Measurements from ENCODE around the gene BAIAP2L1. TPM values are rescaled to one million over a fixed set of nuclear protein-coding genes. Genes with fewer than 3 reads are reported as not detected.

BAIAP2L1 gene
- total RNA-seq, 4 donors from 2014 or later = 16.5 to 29.3 (median 20.5) TPM

- Histone ChIP-seq H3K4me1 (peaks cover 0 to 8% (median 0%) of the 10 kb centered on the region in 3 donors), H3K9me3 (no peaks in the 10 kb centered on the region), H3K27ac (no peak overlapping the region), H3K36me3 (peaks cover 0 to 89% (median under 1%) of the 10 kb centered on the region in 3 donors), H3K4me3 (no peak overlapping the region), H3K27me3 (no peaks in the 10 kb centered on the region)
- WGBS, 2 donors = 84 to 88% methylated on average over 19 to 22 of the region's 22 CpGs
- no peak for DNase-seq
- intact Hi-C loops (cut with DNase I) = no loop called here
- TF ChIP-seq POLR2A (IDR thresholded peaks at IDR 0.05) = no peak
Observed at GRCh38 chr7:98301693-98302470, 99.0 kb downstream of the BAIAP2L1 start.

- Histone ChIP-seq H3K36me3 (peaks cover 0 to 82% (median 3%) of the 10 kb centered on the region in 3 donors), H3K9me3 (no peaks in the 10 kb centered on the region), H3K4me3 (no peak overlapping the region), H3K4me1 (peaks cover 0 to 19% (median 5%) of the 10 kb centered on the region in 3 donors), H3K27me3 (no peaks in the 10 kb centered on the region), H3K27ac (no peak overlapping the region)
- TF ChIP-seq POLR2A (IDR thresholded peaks at IDR 0.05) = no peak
- TF ChIP-seq, protein P1, sequence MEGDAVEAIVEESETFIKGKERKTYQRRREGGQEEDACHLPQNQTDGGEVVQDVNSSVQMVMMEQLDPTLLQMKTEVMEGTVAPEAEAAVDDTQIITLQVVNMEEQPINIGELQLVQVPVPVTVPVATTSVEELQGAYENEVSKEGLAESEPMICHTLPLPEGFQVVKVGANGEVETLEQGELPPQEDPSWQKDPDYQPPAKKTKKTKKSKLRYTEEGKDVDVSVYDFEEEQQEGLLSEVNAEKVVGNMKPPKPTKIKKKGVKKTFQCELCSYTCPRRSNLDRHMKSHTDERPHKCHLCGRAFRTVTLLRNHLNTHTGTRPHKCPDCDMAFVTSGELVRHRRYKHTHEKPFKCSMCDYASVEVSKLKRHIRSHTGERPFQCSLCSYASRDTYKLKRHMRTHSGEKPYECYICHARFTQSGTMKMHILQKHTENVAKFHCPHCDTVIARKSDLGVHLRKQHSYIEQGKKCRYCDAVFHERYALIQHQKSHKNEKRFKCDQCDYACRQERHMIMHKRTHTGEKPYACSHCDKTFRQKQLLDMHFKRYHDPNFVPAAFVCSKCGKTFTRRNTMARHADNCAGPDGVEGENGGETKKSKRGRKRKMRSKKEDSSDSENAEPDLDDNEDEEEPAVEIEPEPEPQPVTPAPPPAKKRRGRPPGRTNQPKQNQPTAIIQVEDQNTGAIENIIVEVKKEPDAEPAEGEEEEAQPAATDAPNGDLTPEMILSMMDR (IDR thresholded peaks at IDR 0.05) = no peak
- no peak for DNase-seq
- WGBS, 2 donors = 86 to 89% methylated on average over 20 to 24 of the region's 26 CpGs
- intact Hi-C loops (cut with DNase I) = no loop called here
Observed at GRCh38 chr7:98300595-98301372, 100.1 kb downstream of the BAIAP2L1 start.

DNA sequence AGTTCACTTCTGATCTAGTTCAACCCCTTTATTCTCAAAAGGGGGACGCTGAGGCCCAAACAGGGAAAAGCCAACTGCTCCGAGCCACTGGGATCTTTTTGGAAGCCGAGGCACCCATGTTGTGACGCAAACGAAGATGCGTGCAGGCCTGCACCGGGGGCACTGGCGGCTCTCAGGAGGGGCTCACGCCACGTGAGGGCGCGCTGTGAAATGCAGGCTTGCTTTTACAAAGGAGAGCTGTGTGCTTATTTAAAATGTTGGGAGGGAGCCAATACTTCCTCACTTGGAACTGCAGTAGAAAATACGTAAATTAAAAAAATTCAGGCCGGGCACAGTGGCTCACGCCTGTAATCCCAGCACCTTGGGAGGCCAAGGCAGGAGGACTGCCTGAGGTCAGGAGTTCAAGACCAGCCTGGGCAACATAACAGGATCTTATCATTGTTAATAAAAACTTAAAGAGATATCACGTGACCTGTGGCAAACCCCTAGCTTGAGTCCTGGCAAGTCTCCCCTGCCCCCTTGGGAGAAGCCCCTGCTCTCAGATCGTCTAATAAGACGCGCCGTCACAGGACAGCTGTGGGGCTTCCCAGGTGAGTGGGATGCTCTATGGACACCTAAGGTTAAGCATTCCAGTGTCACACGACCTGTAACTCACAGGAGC lies 103.1 kb downstream of the BAIAP2L1 start:
- intact Hi-C loops (cut with DNase I) = loop anchor here (5.0 kb wide), 1 partner anchor 105 kb away; the partner anchor contains the start of gene BAIAP2L1
- Histone ChIP-seq H3K36me3 (peaks cover 9 to 88% (median 10%) of the 10 kb centered on the region in 3 donors), H3K27ac (no peak overlapping the region), H3K9me3 (no peaks in the 10 kb centered on the region), H3K4me3 (no peak overlapping the region), H3K27me3 (no peaks in the 10 kb centered on the region), H3K4me1 (peaks cover 7 to 41% (median 15%) of the 10 kb centered on the region in 3 donors)
- DNase-seq = no peak
- WGBS, 2 donors = 77 to 82% methylated on average over 12 to 14 of the region's 21 CpGs
- TF ChIP-seq, protein P1 (IDR thresholded peaks at IDR 0.05) = no peak
- no peak for TF ChIP-seq POLR2A (IDR thresholded peaks at IDR 0.05)

DNA sequence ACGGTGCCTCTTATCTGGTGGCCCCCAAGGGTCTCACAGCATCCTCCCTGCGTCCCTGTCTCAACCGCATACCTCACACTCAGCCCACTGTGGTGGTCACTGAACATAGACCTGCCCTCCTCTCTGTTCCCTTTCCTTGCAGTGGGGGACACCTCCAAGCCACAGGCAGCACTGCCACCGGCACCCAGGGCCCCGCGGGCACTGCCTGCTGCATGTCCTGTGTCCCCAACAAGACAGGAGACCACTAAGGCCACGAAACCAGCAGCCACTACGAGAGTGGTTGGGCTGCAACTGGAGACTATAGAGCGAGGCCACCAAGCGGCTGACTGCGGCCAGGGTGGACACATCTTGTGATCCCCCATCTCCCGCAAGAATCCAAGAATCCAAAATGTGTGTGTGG lies 104.1 kb downstream of the BAIAP2L1 start:
- Histone ChIP-seq H3K4me3 (no peak overlapping the region), H3K36me3 (peaks cover 9 to 88% (median 12%) of the 10 kb centered on the region in 3 donors), H3K9me3 (no peaks in the 10 kb centered on the region), H3K27ac (peak overlapping the region in 3 of 4 donors; percentile 66 to 81 (median 80)), H3K4me1 (peaks cover 7 to 41% (median 15%) of the 10 kb centered on the region in 3 donors), H3K27me3 (no peaks in the 10 kb centered on the region)
- TF ChIP-seq, protein P1 (IDR thresholded peaks at IDR 0.05) = no peak
- TF ChIP-seq POLR2A (IDR thresholded peaks at IDR 0.05) = no peak
- intact Hi-C loops (cut with DNase I) = loop anchor here (5.0 kb wide), 1 partner anchor 105 kb away; the partner anchor contains the start of gene BAIAP2L1
- no peak for DNase-seq
- 59 to 75% methylated on average over 8 to 12 of the region's 12 CpGs for WGBS, 2 donors

GRCh38 chr7:98295467-98296192 lies 105.3 kb downstream of the BAIAP2L1 start:
- Histone ChIP-seq H3K27me3 (no peaks in the 10 kb centered on the region), H3K27ac (peak overlapping the region; percentile 41 to 81 (median 73)), H3K4me3 (no peak overlapping the region), H3K9me3 (no peaks in the 10 kb centered on the region), H3K36me3 (peaks cover 9 to 89% (median 19%) of the 10 kb centered on the region in 3 donors), H3K4me1 (peaks cover 7 to 41% (median 15%) of the 10 kb centered on the region in 3 donors)
- intact Hi-C loops (cut with DNase I) = loop anchor here (5.0 kb wide), 1 partner anchor 107 kb away; the partner anchor contains the start of gene BAIAP2L1
- 47 to 79% methylated on average over 13 to 14 of the region's 19 CpGs for WGBS, 2 donors
- no peak for DNase-seq
- TF ChIP-seq POLR2A (IDR thresholded peaks at IDR 0.05) = no peak
- TF ChIP-seq, protein P1 (IDR thresholded peaks at IDR 0.05) = peak in 2 of 6 experiments; percentile 29 to 32

All from esophagus squamous epithelium (tissue), 5 donors.